ENCODE data around the gene DDX10. TPM values are rescaled to one million over a fixed set of nuclear protein-coding genes. Genes with fewer than 3 reads are reported as not detected.

DDX10 gene
- 10.2 and 12.6 TPM in 2 replicates for total RNA-seq

DNA sequence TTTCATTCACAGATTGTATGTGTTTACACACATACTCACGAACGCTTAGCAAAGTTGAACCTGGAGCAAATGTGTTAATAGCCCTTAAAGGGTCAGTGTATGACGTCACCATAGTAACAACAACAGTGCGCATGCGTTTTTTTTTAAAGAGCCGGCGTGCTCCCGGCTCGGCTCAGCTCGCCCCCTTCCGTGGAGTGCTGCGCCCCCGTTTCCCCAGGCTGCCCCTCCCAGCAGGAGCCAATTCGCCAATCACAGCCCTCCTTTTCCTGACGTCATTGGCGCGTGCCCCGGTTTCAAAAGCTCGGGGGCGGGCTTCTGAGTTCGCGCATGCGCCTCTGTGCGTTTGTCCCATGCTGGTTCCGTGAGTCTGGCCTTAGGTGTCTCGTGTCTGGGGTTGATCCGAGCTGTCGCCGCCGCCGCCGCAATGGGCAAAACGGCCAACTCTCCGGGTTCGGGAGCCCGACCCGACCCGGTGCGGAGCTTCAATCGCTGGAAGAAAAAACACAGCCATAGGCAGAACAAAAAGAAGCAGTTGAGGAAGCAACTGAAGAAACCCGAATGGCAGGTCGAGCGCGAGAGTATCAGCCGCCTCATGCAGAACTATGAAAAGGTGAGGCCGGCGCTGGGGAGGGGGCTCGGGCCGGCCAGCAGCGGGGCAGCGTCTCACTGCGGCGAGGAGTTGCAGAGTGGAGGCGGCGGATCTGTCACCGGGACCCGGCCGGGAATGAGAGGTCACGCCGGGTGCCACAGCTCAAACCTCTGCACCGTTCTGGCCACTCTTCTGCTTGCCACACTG, at the start of gene DDX10:
TSS of gene DDX10 (plus strand) at position 340 of the 796 bp plus-strand sequence. CDS start at position 425, 85 bp downstream.

Other genes starting within 250 kb of the DDX10 start
- gene C11orf65, start 197.5 kb upstream of the DDX10 start, total RNA-seq: 1.2 and 1.6 TPM in 2 replicates
- gene POGLUT3, start 166.7 kb upstream of the DDX10 start, total RNA-seq: 37.2 and 42.8 TPM in 2 replicates
- 11.4 and 29.8 TPM in 2 replicates for gene EXPH5, start 71.3 kb upstream of the DDX10 start, total RNA-seq